Measurements from ENCODE around the gene MYO9B. TPM values are rescaled to one million over a fixed set of nuclear protein-coding genes. Genes with fewer than 3 reads are reported as not detected.

The MYO9B gene
- total RNA-seq, 1 experiment from 2014 or later, result 58.6 TPM

- H2BK12ac ChIP-seq (ENCODE audit: insufficient read length, low read depth, low read length), result no peak overlapping the region
- H2BK20ac ChIP-seq (ENCODE audit: low read depth, low read length, poor library complexity, severe bottlenecking), result no peak overlapping the region
- H3K56ac ChIP-seq (ENCODE audit: insufficient read length, low read depth, low read length), result no peak overlapping the region
- no peak overlapping the region for H2BK5ac ChIP-seq (ENCODE audit: insufficient read length, low read length)
- H3K27me3 Mint-ChIP-seq (ENCODE audit: low read depth), result no peaks in the 10 kb centered on the region; the same call in 1 of the 2 replicates
- no peaks in the 10 kb centered on the region for H3K9me3 ChIP-seq (ENCODE audit: control insufficient read depth, low read depth, low read length)
- peaks cover 8 to 12% of the 10 kb centered on the region in 2 experiments for H3K9me3 Mint-ChIP-seq
- no peaks in the 10 kb centered on the region for H3K79me1 ChIP-seq (ENCODE audit: insufficient read depth, low read depth, low read length, poor library complexity, severe bottlenecking)
- H3K4me1 ChIP-seq (ENCODE audit: insufficient read depth, low read length), result no peaks in the 10 kb centered on the region
- H2AFZ ChIP-seq (ENCODE audit: low read length), result no peak overlapping the region
- H3K27ac Mint-ChIP-seq, result no peak overlapping the region
- no peaks in the 10 kb centered on the region for H3K27me3 ChIP-seq (ENCODE audit: insufficient read depth, low read length)
- no peak overlapping the region for H3K14ac ChIP-seq (ENCODE audit: insufficient read depth, low read length)
- no peaks in the 10 kb centered on the region for H4K20me1 ChIP-seq (ENCODE audit: control insufficient read depth, insufficient read depth, insufficient read length)
- no peaks in the 10 kb centered on the region for H3K79me2 ChIP-seq (ENCODE audit: insufficient read depth, low read length)
- peaks cover 54 to 78% (median 66%) of the 10 kb centered on the region in 3 experiments for H3K36me3 Mint-ChIP-seq (ENCODE audit: insufficient read depth in 1 of 3, low read depth in 3 of 3)
- no peak overlapping the region for H3K27ac ChIP-seq (ENCODE audit: insufficient read length, low read depth, low read length)
- H2AK5ac ChIP-seq (ENCODE audit: insufficient read length, low read length), result no peak overlapping the region
- H3K9ac ChIP-seq (ENCODE audit: extremely low read depth, insufficient read length, low read length), result no peak overlapping the region
- H3K4ac ChIP-seq (ENCODE audit: low read depth, low read length), result no peak overlapping the region
- H3K4me1 Mint-ChIP-seq, result 0 out of 4 replicates have a peak, but pooled peaks cover 0 to 3% of the 10 kb centered on the region in 2 experiments
- no peak overlapping the region for H4K8ac ChIP-seq (replicated peaks; ENCODE audit: insufficient read length, low read depth, low read length)
- H3K23ac ChIP-seq (ENCODE audit: insufficient read length, low read depth, low read length), result no peak overlapping the region
- H4K91ac ChIP-seq (ENCODE audit: insufficient read length, low read depth, low read length), result no peak overlapping the region
- no peak overlapping the region for H3K18ac ChIP-seq (ENCODE audit: insufficient read length, low read depth, low read length)
- TF ChIP-seq, protein P1, sequence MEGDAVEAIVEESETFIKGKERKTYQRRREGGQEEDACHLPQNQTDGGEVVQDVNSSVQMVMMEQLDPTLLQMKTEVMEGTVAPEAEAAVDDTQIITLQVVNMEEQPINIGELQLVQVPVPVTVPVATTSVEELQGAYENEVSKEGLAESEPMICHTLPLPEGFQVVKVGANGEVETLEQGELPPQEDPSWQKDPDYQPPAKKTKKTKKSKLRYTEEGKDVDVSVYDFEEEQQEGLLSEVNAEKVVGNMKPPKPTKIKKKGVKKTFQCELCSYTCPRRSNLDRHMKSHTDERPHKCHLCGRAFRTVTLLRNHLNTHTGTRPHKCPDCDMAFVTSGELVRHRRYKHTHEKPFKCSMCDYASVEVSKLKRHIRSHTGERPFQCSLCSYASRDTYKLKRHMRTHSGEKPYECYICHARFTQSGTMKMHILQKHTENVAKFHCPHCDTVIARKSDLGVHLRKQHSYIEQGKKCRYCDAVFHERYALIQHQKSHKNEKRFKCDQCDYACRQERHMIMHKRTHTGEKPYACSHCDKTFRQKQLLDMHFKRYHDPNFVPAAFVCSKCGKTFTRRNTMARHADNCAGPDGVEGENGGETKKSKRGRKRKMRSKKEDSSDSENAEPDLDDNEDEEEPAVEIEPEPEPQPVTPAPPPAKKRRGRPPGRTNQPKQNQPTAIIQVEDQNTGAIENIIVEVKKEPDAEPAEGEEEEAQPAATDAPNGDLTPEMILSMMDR (conservative IDR thresholded peaks at IDR 0.05), result no peak
- no peak overlapping the region for H3T11ph ChIP-seq (ENCODE audit: low read length)
- no peak overlapping the region for H3K4me2 ChIP-seq (ENCODE audit: insufficient read depth, insufficient read length, low read length)
- no peak overlapping the region for H3K4me3 Mint-ChIP-seq
- no peaks in the 10 kb centered on the region for H3K23me2 ChIP-seq (ENCODE audit: insufficient read length, low read depth, low read length, poor library complexity, severe bottlenecking)
- no CpG with 5 or more reads among the region's 5 CpGs for WGBS (ENCODE audit: extremely low coverage, insufficient read length, low lambda C conversion rate)
- DNase-seq, result no peak
- no peak overlapping the region for H2BK120ac ChIP-seq (ENCODE audit: low read depth, low read length, poor library complexity, severe bottlenecking)
- H2BK15ac ChIP-seq (ENCODE audit: low read depth, low read length), result no peak overlapping the region
- no peak overlapping the region for H4K5ac ChIP-seq (ENCODE audit: insufficient read length, low read depth, low read length)
Measured at GRCh38 chr19:17165715-17166114, 90.1 kb downstream of the MYO9B start.
